CD14-positive monocyte (primary cell): Measurements from ENCODE around the gene NDUFS6. TPM values are rescaled to one million over a fixed set of nuclear protein-coding genes. Genes with fewer than 3 reads are reported as not detected.

ENCODE experiments used
- DNase-seq, 3 donors: peaks; one replicate each; pipeline ENCODE4 v3.0.0-alpha.2; 2011 to 2022
- H2AFZ ChIP-seq: 2 replicates; pipeline ENCODE4 v1.6.0; 2012; ENCODE audit warnings: mild to moderate bottlenecking, low read depth, low read length, inconsistent platforms; ENCODE audit not compliant: insufficient read depth, poor library complexity, severe bottlenecking
- H3K27ac ChIP-seq, 2 donors: 1 replicate in 1 of 2; 2 replicates in 1 of 2; pipeline ENCODE4 v1.5.1; 2012 to 2013; ENCODE audit warnings: low read length in 2 of 2, control low read depth in 1 of 2, inconsistent platforms in 1 of 2, low read depth in 1 of 2, mild to moderate bottlenecking in 1 of 2
- H3K27me3 ChIP-seq, 2 donors: one replicate each; pipeline versions ENCODE4 v1.6.0 to v1.6.1; 2011 to 2013; ENCODE audit warnings: low read length in 2 of 2; ENCODE audit not compliant: control insufficient read depth in 2 of 2, insufficient read depth in 2 of 2
- H3K36me3 ChIP-seq, 2 donors: replicated peaks in 1 of 2; 1 replicate in 1 of 2; 2 replicates in 1 of 2; pipeline versions ENCODE4 v1.5.1 to v1.6.1; 2012 to 2013; ENCODE audit warnings: low read length in 2 of 2, control low read depth in 1 of 2, inconsistent platforms in 1 of 2, mild to moderate bottlenecking in 1 of 2; ENCODE audit not compliant: insufficient read depth in 2 of 2, control insufficient read depth in 1 of 2
- H3K4me1 ChIP-seq, 2 donors: 1 replicate in 1 of 2; 2 replicates in 1 of 2; pipeline versions ENCODE4 v1.5.1 to v1.6.1; 2012 to 2013; ENCODE audit warnings: low read length in 2 of 2, control low read depth in 1 of 2, inconsistent platforms in 1 of 2, mild to moderate bottlenecking in 1 of 2, moderate library complexity in 1 of 2; ENCODE audit not compliant: insufficient read depth in 2 of 2, control insufficient read depth in 1 of 2
- H3K4me2 ChIP-seq: replicated peaks from 2 replicates; pipeline ENCODE3; 2012; ENCODE audit warnings: low read length, moderate library complexity, mild to moderate bottlenecking; ENCODE audit not compliant: poor library complexity, severe bottlenecking; ENCODE audit errors: extremely low read depth
- H3K4me3 ChIP-seq, 3 experiments: fragments of 200-600 bp in 1 of 3; sonication (generic) in 1 of 3; replicated peaks in 1 of 3; 1 replicate in 2 of 3; 2 replicates in 1 of 3; pipeline ENCODE4 v1.5.1; 2011 to 2013; ENCODE audit warnings: low read length in 3 of 3, mild to moderate bottlenecking in 3 of 3, control low read depth in 2 of 3, low read depth in 2 of 3, inconsistent platforms in 1 of 3, moderate library complexity in 1 of 3
- H3K79me2 ChIP-seq: 2 replicates; pipeline ENCODE4 v1.6.0; 2012; ENCODE audit warnings: mild to moderate bottlenecking, control low read depth, inconsistent platforms, low read length, moderate library complexity; ENCODE audit not compliant: insufficient read depth
- H3K9ac ChIP-seq: 2 replicates; pipeline ENCODE4 v1.6.0; 2017; ENCODE audit warnings: low read length, mild to moderate bottlenecking; ENCODE audit not compliant: insufficient read depth, poor library complexity, severe bottlenecking
- H3K9me3 ChIP-seq, 2 donors: replicated peaks in 1 of 2; 1 replicate in 1 of 2; 2 replicates in 1 of 2; pipeline versions ENCODE4 v1.5.1 to v1.6.1; 2012 to 2013; ENCODE audit warnings: low read length in 2 of 2, control low read depth in 1 of 2; ENCODE audit not compliant: control insufficient read depth in 1 of 2, insufficient read depth in 1 of 2
- H4K20me1 ChIP-seq: 2 replicates; pipeline ENCODE4 v1.6.0; 2012; ENCODE audit warnings: mild to moderate bottlenecking, low read length, control low read depth, moderate library complexity; ENCODE audit not compliant: insufficient read depth
- H3K27ac Mint-ChIP-seq, 7 donors: one replicate each; pipeline ENCODE4 v1.8.0; 2020; ENCODE audit warnings: mild to moderate bottlenecking in 7 of 7, mixed read lengths in 7 of 7, moderate library complexity in 6 of 7, inconsistent platforms in 2 of 7
- H3K27me3 Mint-ChIP-seq, 3 donors: one replicate each; pipeline ENCODE4 v1.8.0; 2021 to 2022; ENCODE audit warnings: low read depth in 3 of 3, mild to moderate bottlenecking in 3 of 3, mixed read lengths in 3 of 3, moderate library complexity in 3 of 3, inconsistent platforms in 1 of 3
- H3K36me3 Mint-ChIP-seq, 2 donors: one replicate each; pipeline ENCODE4 v1.8.0; 2020; ENCODE audit warnings: mixed read lengths in 2 of 2, inconsistent platforms in 1 of 2, mild to moderate bottlenecking in 1 of 2
- H3K4me1 Mint-ChIP-seq: one replicate; pipeline ENCODE4 v1.8.0; 2020; ENCODE audit warnings: mild to moderate bottlenecking, mixed read lengths
- H3K4me3 Mint-ChIP-seq, 2 donors: one replicate each; pipeline ENCODE4 v1.8.0; 2020; ENCODE audit warnings: mild to moderate bottlenecking in 2 of 2, mixed read lengths in 2 of 2, moderate library complexity in 1 of 2
- H3K9me3 Mint-ChIP-seq, 7 donors: one replicate each; pipeline ENCODE4 v1.8.0; 2020 to 2022; ENCODE audit warnings: mixed read lengths in 7 of 7, mild to moderate bottlenecking in 6 of 7, moderate library complexity in 6 of 7, inconsistent platforms in 2 of 7
- WGBS: methylation state at CpG from one replicate; pipeline ENCODE4 v1.1.5; 2013; ENCODE audit warnings: missing lambda C conversion rate; ENCODE audit not compliant: insufficient coverage; 5-methylcytosine and 5-hydroxymethylcytosine counted together
- intact Hi-C, 2 donors: fragments of 100-400 bp; cut with micrococcal nuclease; formaldehyde crosslinking; loops; one replicate each; pipeline versions ENCODE4 v1.15.0 to v1.15.1; 2023
- polyA plus RNA-seq, 3 donors: library from polyadenylated mRNA; depleted of rRNA in 1 of 3; unstranded in 2 of 3; stranded (reverse) in 1 of 3; fragments of 300-500 nt in 2 of 3; fragments of >200 nt in 1 of 3; fragmentation: Illumina TruSeq in 2 of 3; gene quantifications; 1 replicate in 2 of 3; 2 replicates in 1 of 3; pipeline ENCODE4 v1.2.3, GENCODE V29; 2012 to 2021
- TF ChIP-seq, protein P1 (sequence below): fragments of 200-600 bp; IDR thresholded peaks from one replicate; pipeline ENCODE4 v1.8.0; 2022; ENCODE audit warnings: antibody characterized with exemption, mild to moderate bottlenecking

NDUFS6 gene
- polyA plus RNA-seq, 3 donors: 20.5 to 62.3 (median 62.2) TPM

DNA sequence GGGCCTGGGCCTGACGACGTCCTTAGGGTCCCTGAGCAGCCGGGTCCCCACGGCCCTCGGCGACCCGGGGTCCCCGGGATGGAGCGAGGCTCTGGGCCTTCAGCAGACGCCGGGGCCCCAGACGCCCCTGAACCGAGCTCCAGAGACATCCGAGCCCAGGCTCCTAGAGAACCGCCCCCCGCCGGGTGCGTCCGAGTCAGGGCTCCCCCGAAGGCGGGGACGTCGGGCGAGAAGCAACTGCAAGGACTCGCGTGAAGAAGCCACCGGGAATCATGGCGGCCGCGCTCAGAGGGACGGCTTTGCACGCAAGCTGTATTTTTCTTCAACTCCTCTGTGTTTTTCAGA is 56.0 kb downstream of the NDUFS6 start:
- peaks cover 0 to 5% of the 10 kb centered on the region in 2 donors for H3K9me3 ChIP-seq
- H3K36me3 ChIP-seq: no peaks in the 10 kb centered on the region
- H3K79me2 ChIP-seq: no peaks in the 10 kb centered on the region
- intact Hi-C loops: no loop called here
- no peak overlapping the region for H3K4me2 ChIP-seq
- Mint-ChIP-seq H3K4me1 (no peaks in the 10 kb centered on the region), H3K27ac (no peak overlapping the region), H3K4me3 (no peak overlapping the region), H3K27me3 (peaks cover 16 to 54% (median 32%) of the 10 kb centered on the region in 3 donors), H3K9me3 (peaks cover 2 to 8% (median 3%) of the 10 kb centered on the region in 7 donors), H3K36me3 (no peaks in the 10 kb centered on the region)
- TF ChIP-seq, protein P1, sequence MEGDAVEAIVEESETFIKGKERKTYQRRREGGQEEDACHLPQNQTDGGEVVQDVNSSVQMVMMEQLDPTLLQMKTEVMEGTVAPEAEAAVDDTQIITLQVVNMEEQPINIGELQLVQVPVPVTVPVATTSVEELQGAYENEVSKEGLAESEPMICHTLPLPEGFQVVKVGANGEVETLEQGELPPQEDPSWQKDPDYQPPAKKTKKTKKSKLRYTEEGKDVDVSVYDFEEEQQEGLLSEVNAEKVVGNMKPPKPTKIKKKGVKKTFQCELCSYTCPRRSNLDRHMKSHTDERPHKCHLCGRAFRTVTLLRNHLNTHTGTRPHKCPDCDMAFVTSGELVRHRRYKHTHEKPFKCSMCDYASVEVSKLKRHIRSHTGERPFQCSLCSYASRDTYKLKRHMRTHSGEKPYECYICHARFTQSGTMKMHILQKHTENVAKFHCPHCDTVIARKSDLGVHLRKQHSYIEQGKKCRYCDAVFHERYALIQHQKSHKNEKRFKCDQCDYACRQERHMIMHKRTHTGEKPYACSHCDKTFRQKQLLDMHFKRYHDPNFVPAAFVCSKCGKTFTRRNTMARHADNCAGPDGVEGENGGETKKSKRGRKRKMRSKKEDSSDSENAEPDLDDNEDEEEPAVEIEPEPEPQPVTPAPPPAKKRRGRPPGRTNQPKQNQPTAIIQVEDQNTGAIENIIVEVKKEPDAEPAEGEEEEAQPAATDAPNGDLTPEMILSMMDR: no peak
- H4K20me1 ChIP-seq: no peaks in the 10 kb centered on the region
- peaks cover 0 to 5% of the 10 kb centered on the region in 2 donors for H3K27me3 ChIP-seq
- no peak overlapping the region for H3K27ac ChIP-seq
- 82% methylated on average over 29 of the region's 32 CpGs for WGBS
- H2AFZ ChIP-seq: no peak overlapping the region
- H3K4me1 ChIP-seq: no peaks in the 10 kb centered on the region
- no peak overlapping the region for H3K4me3 ChIP-seq
- H3K9ac ChIP-seq: no peak overlapping the region
- no peak for DNase-seq

DNA sequence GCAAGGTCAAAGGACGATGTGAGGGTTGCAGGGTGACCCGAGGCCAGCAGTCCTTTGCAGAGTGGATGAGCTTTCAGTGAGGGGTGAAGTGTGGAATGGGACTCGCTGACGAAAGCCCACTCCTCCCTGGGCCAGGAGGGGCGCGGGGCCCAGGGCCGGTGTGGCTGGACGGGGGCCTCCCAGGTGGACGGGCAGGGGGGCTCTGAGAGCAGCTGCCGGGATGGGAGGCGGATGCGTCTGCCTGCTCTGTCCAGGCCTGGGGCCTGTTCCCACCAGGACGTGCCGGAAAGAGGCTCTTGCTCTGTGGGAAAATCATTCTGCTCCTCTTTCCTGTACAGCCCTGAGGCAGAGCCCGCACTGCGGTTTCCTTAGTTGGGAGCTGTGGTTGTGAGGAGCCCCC is 57.2 kb downstream of the NDUFS6 start:
- no peak overlapping the region for H2AFZ ChIP-seq
- no peaks in the 10 kb centered on the region for H3K79me2 ChIP-seq
- H4K20me1 ChIP-seq: no peaks in the 10 kb centered on the region
- Mint-ChIP-seq H3K4me3 (no peak overlapping the region), H3K4me1 (no peaks in the 10 kb centered on the region), H3K27me3 (peaks cover 11 to 45% (median 24%) of the 10 kb centered on the region in 3 donors), H3K36me3 (no peaks in the 10 kb centered on the region), H3K9me3 (peaks cover 2 to 8% (median 3%) of the 10 kb centered on the region in 7 donors), H3K27ac (no peak overlapping the region)
- H3K4me3 ChIP-seq: no peak overlapping the region
- DNase-seq: no peak
- H3K9ac ChIP-seq: no peak overlapping the region
- H3K27me3 ChIP-seq: peaks cover 0 to 2% of the 10 kb centered on the region in 2 donors
- H3K4me1 ChIP-seq: no peaks in the 10 kb centered on the region
- intact Hi-C loops: no loop called here
- TF ChIP-seq, protein P1: no peak
- no peak overlapping the region for H3K27ac ChIP-seq
- H3K4me2 ChIP-seq: no peak overlapping the region
- H3K9me3 ChIP-seq: peaks cover 0 to 5% of the 10 kb centered on the region in 2 donors
- 96% methylated on average over 12 of the region's 16 CpGs for WGBS
- no peaks in the 10 kb centered on the region for H3K36me3 ChIP-seq
